ENCODE data around the gene ARIH2. TPM values are rescaled to one million over a fixed set of nuclear protein-coding genes. Genes with fewer than 3 reads are reported as not detected.
"Not testable (repeated sequence)": the region's sequence is repeated elsewhere in the genome, so short reads cannot be mapped to it uniquely, and the experiment has no call there.

The ARIH2 gene
- polyA plus RNA-seq, 1 donor, result 78.4 TPM

- no peaks in the 10 kb centered on the region for H3K27me3 ChIP-seq (ENCODE audit: control insufficient read depth, insufficient read depth, low read length)
- H3K27ac ChIP-seq (ENCODE audit: low read length), result peak overlapping the region; percentile 85
- no peak overlapping the region for H3K4me3 ChIP-seq (ENCODE audit: low read length)
- 50% methylated on average over 1 of the region's 2 CpGs for WGBS (ENCODE audit: insufficient coverage, low lambda C conversion rate)
- peaks cover 3% of the 10 kb centered on the region for H3K9me3 ChIP-seq (ENCODE audit: control insufficient read depth, low read depth, low read length)
- DNase-seq, result peak; percentile 31 to 64
- no peaks in the 10 kb centered on the region for H3K36me3 ChIP-seq (ENCODE audit: control insufficient read depth, insufficient read depth, low read length)
- H3K4me1 ChIP-seq (ENCODE audit: control insufficient read depth, insufficient read depth, low read length), result peaks cover 14% of the 10 kb centered on the region
Measured at GRCh38 chr3:48896936-48897335, 21.7 kb upstream of the ARIH2 start.

GRCh38 chr3:48897460-48898376, 20.9 kb upstream of the ARIH2 start:
- Histone ChIP-seq H3K36me3 (ENCODE audit: control insufficient read depth, insufficient read depth, low read length) (no peaks in the 10 kb centered on the region), H3K4me1 (ENCODE audit: control insufficient read depth, insufficient read depth, low read length) (peaks cover 14% of the 10 kb centered on the region), H3K27me3 (ENCODE audit: control insufficient read depth, insufficient read depth, low read length) (no peaks in the 10 kb centered on the region), H3K27ac (ENCODE audit: low read length) (peak overlapping the region; percentile 85), H3K4me3 (ENCODE audit: low read length) (peak overlapping the region; percentile 86), H3K9me3 (ENCODE audit: control insufficient read depth, low read depth, low read length) (peaks cover 3% of the 10 kb centered on the region)
- peak; percentile 68 to 85 for DNase-seq
- no CpG with 5 or more reads among the region's 17 CpGs for WGBS (ENCODE audit: insufficient coverage, low lambda C conversion rate)

- H3K9me3 ChIP-seq (ENCODE audit: control insufficient read depth, low read depth, low read length), result peaks cover 3% of the 10 kb centered on the region
- H3K4me3 ChIP-seq (ENCODE audit: low read length), result peak within 1 kb of the TSS; percentile 86
- peak; percentile 90 to 93 for DNase-seq
- no CpG with 5 or more reads among the region's 54 CpGs for WGBS (ENCODE audit: insufficient coverage, low lambda C conversion rate)
- peaks cover 14% of the 10 kb centered on the region for H3K4me1 ChIP-seq (ENCODE audit: control insufficient read depth, insufficient read depth, low read length)
- peak within 1 kb of the TSS; percentile 85 for H3K27ac ChIP-seq (ENCODE audit: low read length)
- no peaks in the 10 kb centered on the region for H3K36me3 ChIP-seq (ENCODE audit: control insufficient read depth, insufficient read depth, low read length)
- H3K27me3 ChIP-seq (ENCODE audit: control insufficient read depth, insufficient read depth, low read length), result no peaks in the 10 kb centered on the region
Measured at GRCh38 chr3:48898383-48899234, 20.0 kb upstream of the ARIH2 start, which contains the start of gene SLC25A20. Gene SLC25A20 (minus strand): TSS chr3:48898882. CDS start chr3:48898794, 88 bp downstream.

GRCh38 chr3:48899273-48899672, 19.4 kb upstream of the ARIH2 start:
- no peak for DNase-seq

GRCh38 chr3:48907026-48907425, 11.6 kb upstream of the ARIH2 start:
- not testable (repeated sequence) for H3K27me3 ChIP-seq (ENCODE audit: control insufficient read depth, insufficient read depth, low read length); H3K9me3 ChIP-seq (ENCODE audit: control insufficient read depth, low read depth, low read length); H3K27ac ChIP-seq (ENCODE audit: low read length); DNase-seq; H3K4me3 ChIP-seq (ENCODE audit: low read length); H3K4me1 ChIP-seq (ENCODE audit: control insufficient read depth, insufficient read depth, low read length); H3K36me3 ChIP-seq (ENCODE audit: control insufficient read depth, insufficient read depth, low read length)
- WGBS (ENCODE audit: insufficient coverage, low lambda C conversion rate), result no CpG with 5 or more reads among the region's 13 CpGs

More at GRCh38 chr3:48899273-48899672, 19.4 kb upstream of the ARIH2 start:
- H3K4me3 ChIP-seq (ENCODE audit: low read length), result peak overlapping the region; percentile 86
- H3K4me1 ChIP-seq (ENCODE audit: control insufficient read depth, insufficient read depth, low read length), result peaks cover 14% of the 10 kb centered on the region
- no CpG with 5 or more reads among the region's 4 CpGs for WGBS (ENCODE audit: insufficient coverage, low lambda C conversion rate)
- H3K27ac ChIP-seq (ENCODE audit: low read length), result peak overlapping the region; percentile 50
- H3K27me3 ChIP-seq (ENCODE audit: control insufficient read depth, insufficient read depth, low read length), result no peaks in the 10 kb centered on the region
- peaks cover 3% of the 10 kb centered on the region for H3K9me3 ChIP-seq (ENCODE audit: control insufficient read depth, low read depth, low read length)
- H3K36me3 ChIP-seq (ENCODE audit: control insufficient read depth, insufficient read depth, low read length), result no peaks in the 10 kb centered on the region

- WGBS (ENCODE audit: insufficient coverage, low lambda C conversion rate), result no CpG with 5 or more reads among the region's 1 CpG
- Histone ChIP-seq H3K36me3 (ENCODE audit: control insufficient read depth, insufficient read depth, low read length) (no peaks in the 10 kb centered on the region), H3K27me3 (ENCODE audit: control insufficient read depth, insufficient read depth, low read length) (no peaks in the 10 kb centered on the region), H3K4me3 (ENCODE audit: low read length) (no peak overlapping the region), H3K27ac (ENCODE audit: low read length) (no peak overlapping the region), H3K4me1 (ENCODE audit: control insufficient read depth, insufficient read depth, low read length) (peaks cover 6% of the 10 kb centered on the region), H3K9me3 (ENCODE audit: control insufficient read depth, low read depth, low read length) (no peaks in the 10 kb centered on the region)
- DNase-seq, result peak; percentile 34 to 64
Measured at GRCh38 chr3:48915296-48915695, 3.3 kb upstream of the ARIH2 start.

- no CpG with 5 or more reads among the region's 54 CpGs for WGBS (ENCODE audit: insufficient coverage, low lambda C conversion rate)
Measured at GRCh38 chr3:48919215-48920138, 835 bp downstream of the ARIH2 start.

GRCh38 chr3:48926425-48927392, 8.1 kb downstream of the ARIH2 start:
- Histone ChIP-seq H3K36me3 (ENCODE audit: control insufficient read depth, insufficient read depth, low read length) (peaks cover 53% of the 10 kb centered on the region), H3K4me1 (ENCODE audit: control insufficient read depth, insufficient read depth, low read length) (no peaks in the 10 kb centered on the region)

More at GRCh38 chr3:48919215-48920138, 835 bp downstream of the ARIH2 start:
- peak; percentile 43 to 65 for DNase-seq
- H3K4me1 ChIP-seq (ENCODE audit: control insufficient read depth, insufficient read depth, low read length), result peaks cover 6% of the 10 kb centered on the region
- peaks cover 14% of the 10 kb centered on the region for H3K36me3 ChIP-seq (ENCODE audit: control insufficient read depth, insufficient read depth, low read length)
- no peaks in the 10 kb centered on the region for H3K27me3 ChIP-seq (ENCODE audit: control insufficient read depth, insufficient read depth, low read length)
- H3K27ac ChIP-seq (ENCODE audit: low read length), result peak overlapping the region; percentile 100
- no peaks in the 10 kb centered on the region for H3K9me3 ChIP-seq (ENCODE audit: control insufficient read depth, low read depth, low read length)
- peak overlapping the region; percentile 98 for H3K4me3 ChIP-seq (ENCODE audit: low read length)

GRCh38 chr3:48927928-48928327, 9.3 kb downstream of the ARIH2 start:
- H3K27me3 ChIP-seq (ENCODE audit: control insufficient read depth, insufficient read depth, low read length), result no peaks in the 10 kb centered on the region
- peaks cover 58% of the 10 kb centered on the region for H3K36me3 ChIP-seq (ENCODE audit: control insufficient read depth, insufficient read depth, low read length)
- H3K9me3 ChIP-seq (ENCODE audit: control insufficient read depth, low read depth, low read length), result no peaks in the 10 kb centered on the region
- H3K4me1 ChIP-seq (ENCODE audit: control insufficient read depth, insufficient read depth, low read length), result no peaks in the 10 kb centered on the region
- 80% methylated on average over 1 of the region's 2 CpGs for WGBS (ENCODE audit: insufficient coverage, low lambda C conversion rate)
- no peak overlapping the region for H3K4me3 ChIP-seq (ENCODE audit: low read length)
- H3K27ac ChIP-seq (ENCODE audit: low read length), result no peak overlapping the region
- no peak for DNase-seq

More at GRCh38 chr3:48926425-48927392, 8.1 kb downstream of the ARIH2 start:
- Histone ChIP-seq H3K4me3 (ENCODE audit: low read length) (no peak overlapping the region), H3K27me3 (ENCODE audit: control insufficient read depth, insufficient read depth, low read length) (no peaks in the 10 kb centered on the region), H3K9me3 (ENCODE audit: control insufficient read depth, low read depth, low read length) (no peaks in the 10 kb centered on the region), H3K27ac (ENCODE audit: low read length) (no peak overlapping the region)
- DNase-seq, result no peak
- no CpG with 5 or more reads among the region's 11 CpGs for WGBS (ENCODE audit: insufficient coverage, low lambda C conversion rate)
